Activated CD4-positive, CD25-positive, alpha-beta regulatory T cell treated with anti-CD3 and anti-CD28 coated beads, Interleukin-2, amount 50 U/mL, for 72 hours (primary cell): ENCODE measurements around the gene ARHGEF3.
A peak's percentile ranks its signal among the peaks of the same experiment; 100 is the strongest.

Experiments used
- DNase-seq: peaks from one replicate; pipeline ENCODE4 v3.0.0; 2021

The ARHGEF3 gene

GRCh38 chr3:56822501-56822900, 20.8 kb upstream of the ARHGEF3 start:
- no peak for DNase-seq

GRCh38 chr3:56819016-56819809, 17.5 kb upstream of the ARHGEF3 start:
- DNase-seq, result no peak

- no peak for DNase-seq
Measured at GRCh38 chr3:56818156-56818985, 16.6 kb upstream of the ARHGEF3 start.

GRCh38 chr3:56817646-56818045, 15.9 kb upstream of the ARHGEF3 start:
- no peak for DNase-seq

GRCh38 chr3:56816061-56816460, 14.3 kb upstream of the ARHGEF3 start:
- no peak for DNase-seq

GRCh38 chr3:56815589-56815988, 13.8 kb upstream of the ARHGEF3 start:
- DNase-seq, result no peak

- DNase-seq, result no peak
Measured at GRCh38 chr3:56813653-56813960, 11.9 kb upstream of the ARHGEF3 start.

- no peak for DNase-seq
Measured at GRCh38 chr3:56812754-56813652, 11.3 kb upstream of the ARHGEF3 start.

- no peak for DNase-seq
Measured at GRCh38 chr3:56811546-56812202, 9.9 kb upstream of the ARHGEF3 start.

GRCh38 chr3:56810577-56811545, 9.1 kb upstream of the ARHGEF3 start:
- DNase-seq, result no peak

GRCh38 chr3:56806407-56806806, 4.7 kb upstream of the ARHGEF3 start:
- no peak for DNase-seq

GRCh38 chr3:56802790-56803189, 1.0 kb upstream of the ARHGEF3 start:
- DNase-seq, result no peak

GRCh38 chr3:56802378-56802745, 613 bp upstream of the ARHGEF3 start:
- no peak for DNase-seq

- peak; percentile 47 for DNase-seq
Measured at GRCh38 chr3:56800832-56801661, 702 bp downstream of the ARHGEF3 start.

GRCh38 chr3:56800130-56800831, 1.5 kb downstream of the ARHGEF3 start:
- peak; percentile 67 for DNase-seq

- no peak for DNase-seq
Measured at GRCh38 chr3:56799251-56799882, 2.4 kb downstream of the ARHGEF3 start.

GRCh38 chr3:56796996-56797395, 4.8 kb downstream of the ARHGEF3 start:
- DNase-seq, result no peak

- DNase-seq, result no peak
Measured at GRCh38 chr3:56796202-56796601, 5.5 kb downstream of the ARHGEF3 start.

- no peak for DNase-seq
Measured at GRCh38 chr3:56795829-56796185, 5.9 kb downstream of the ARHGEF3 start.
